Cardiac fibroblast (primary cell): ENCODE measurements around the gene ZYG11A.

Experiments used
- DNase-seq, 2 donors: peaks; one replicate each; pipeline versions ENCODE4 v3.0.0 to v3.0.0-alpha.2; 2010; ENCODE audit warnings: low read depth in 2 of 2
- H3K4me3 ChIP-seq, 2 donors: replicated peaks in 1 of 2; 1 replicate in 1 of 2; 2 replicates in 1 of 2; pipeline ENCODE4 v1.5.1; 2011; ENCODE audit warnings: low read depth in 2 of 2, low read length in 2 of 2, mild to moderate bottlenecking in 2 of 2, moderate library complexity in 1 of 2
- CTCF ChIP-seq: IDR thresholded peaks from one replicate; pipeline ENCODE4 v1.5.1; 2011; ENCODE audit warnings: low read depth, mild to moderate bottlenecking, low read length, inconsistent platforms

ZYG11A gene

GRCh38 chr1:52920791-52921291, 78.3 kb downstream of the ZYG11A start:
- TF ChIP-seq CTCF, result no peak
- peak overlapping the region; percentile 71 to 74 for H3K4me3 ChIP-seq
- peak in 1 of 2 donors; percentile 23 for DNase-seq

- no peak overlapping the region for H3K4me3 ChIP-seq
- peak in 1 of 2 donors; percentile 20 for DNase-seq
- TF ChIP-seq CTCF, result no peak
Measured at GRCh38 chr1:52925571-52926005, 83.0 kb downstream of the ZYG11A start.

GRCh38 chr1:52926864-52927211, 84.3 kb downstream of the ZYG11A start:
- H3K4me3 ChIP-seq, result peak overlapping the region; percentile 75
- TF ChIP-seq CTCF, result no peak
- DNase-seq, result no peak

GRCh38 chr1:52927212-52928014, 84.9 kb downstream of the ZYG11A start, which contains the start of gene SCP2:
Gene SCP2 (plus strand): TSS chr1:52927276. CDS start chr1:52927397, 121 bp downstream.
- peak; percentile 65 to 77 for DNase-seq

GRCh38 chr1:52928015-52928404, 85.5 kb downstream of the ZYG11A start:
- H3K4me3 ChIP-seq, result peak overlapping the region; percentile 75
- no peak for DNase-seq
- TF ChIP-seq CTCF, result no peak

More at GRCh38 chr1:52927212-52928014, 84.9 kb downstream of the ZYG11A start, which contains the start of gene SCP2:
- H3K4me3 ChIP-seq, result peak within 1 kb of the TSS; percentile 75
- TF ChIP-seq CTCF, result no peak

GRCh38 chr1:52929019-52929418, 86.5 kb downstream of the ZYG11A start:
- TF ChIP-seq CTCF, result no peak
- DNase-seq, result no peak

More at GRCh38 chr1:52929019-52929418, 86.5 kb downstream of the ZYG11A start:
- no peak overlapping the region for H3K4me3 ChIP-seq
